GM12891 (cell line): ENCODE data around the gene NRXN3.

Experiments
- DNase-seq: peaks from one replicate; pipeline ENCODE4 v3.0.0; 2011; ENCODE audit warnings: low spot score; ENCODE audit not compliant: insufficient read length
- FAIRE-seq: peaks from 2 replicates; lab custom pipeline; 2011; peaks lifted over from hg19 to GRCh38; lab: Jason Lieb, UNC
- PAX5 ChIP-seq: IDR thresholded peaks from 2 replicates; pipeline ENCODE4 v1.6.1; 2011; ENCODE audit warnings: low read length, moderate library complexity, mild to moderate bottlenecking; ENCODE audit not compliant: insufficient read depth, severe bottlenecking
- POLR2A ChIP-seq: IDR thresholded peaks from 2 replicates; pipeline ENCODE4 v1.6.1; 2011; ENCODE audit warnings: low read depth, low read length, control low read depth
- POLR2AphosphoS5 ChIP-seq: IDR thresholded peaks from 2 replicates; pipeline ENCODE4 v1.6.1; 2011; ENCODE audit warnings: low read depth, low read length, control low read depth
- POU2F2 ChIP-seq: IDR thresholded peaks from 2 replicates; pipeline ENCODE4 v1.6.1; 2011; ENCODE audit warnings: low read depth, mild to moderate bottlenecking, control low read depth, low read length, moderate library complexity
- SPI1 ChIP-seq: IDR thresholded peaks from 2 replicates; pipeline ENCODE4 v1.6.1; 2011; ENCODE audit warnings: low read depth, low read length, control low read depth
- TAF1 ChIP-seq: IDR thresholded peaks from 2 replicates; pipeline ENCODE4 v1.6.1; 2011; ENCODE audit warnings: low read depth, low read length, control low read depth

NRXN3 gene

DNA sequence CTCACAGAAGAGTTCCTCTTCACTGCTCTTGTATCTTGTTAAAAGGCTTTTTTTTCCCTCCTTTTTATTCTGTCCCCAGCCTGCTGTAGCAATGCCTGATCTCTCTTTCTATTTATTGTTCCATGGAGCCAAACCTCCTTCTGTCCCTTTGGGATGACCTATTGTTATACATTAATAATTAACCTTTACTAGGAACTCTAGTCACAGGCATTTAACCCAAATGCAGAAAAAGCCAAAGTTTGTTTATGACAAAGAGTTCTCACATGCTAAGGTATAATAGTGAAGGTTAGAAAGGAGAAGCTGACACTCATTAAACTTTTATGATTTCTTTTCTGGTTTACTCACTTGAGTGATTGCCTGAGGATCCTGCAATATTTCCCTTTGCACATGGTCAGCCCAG, 535.8 kb downstream of the NRXN3 start:
- no peak for DNase-seq
- no peak for FAIRE-seq
- no peak for TF ChIP-seq TAF1
- no peak for TF ChIP-seq POLR2AphosphoS5
- TF ChIP-seq PAX5, result no peak
- no peak for TF ChIP-seq SPI1
- TF ChIP-seq POU2F2, result no peak
- no peak for TF ChIP-seq POLR2A

DNA sequence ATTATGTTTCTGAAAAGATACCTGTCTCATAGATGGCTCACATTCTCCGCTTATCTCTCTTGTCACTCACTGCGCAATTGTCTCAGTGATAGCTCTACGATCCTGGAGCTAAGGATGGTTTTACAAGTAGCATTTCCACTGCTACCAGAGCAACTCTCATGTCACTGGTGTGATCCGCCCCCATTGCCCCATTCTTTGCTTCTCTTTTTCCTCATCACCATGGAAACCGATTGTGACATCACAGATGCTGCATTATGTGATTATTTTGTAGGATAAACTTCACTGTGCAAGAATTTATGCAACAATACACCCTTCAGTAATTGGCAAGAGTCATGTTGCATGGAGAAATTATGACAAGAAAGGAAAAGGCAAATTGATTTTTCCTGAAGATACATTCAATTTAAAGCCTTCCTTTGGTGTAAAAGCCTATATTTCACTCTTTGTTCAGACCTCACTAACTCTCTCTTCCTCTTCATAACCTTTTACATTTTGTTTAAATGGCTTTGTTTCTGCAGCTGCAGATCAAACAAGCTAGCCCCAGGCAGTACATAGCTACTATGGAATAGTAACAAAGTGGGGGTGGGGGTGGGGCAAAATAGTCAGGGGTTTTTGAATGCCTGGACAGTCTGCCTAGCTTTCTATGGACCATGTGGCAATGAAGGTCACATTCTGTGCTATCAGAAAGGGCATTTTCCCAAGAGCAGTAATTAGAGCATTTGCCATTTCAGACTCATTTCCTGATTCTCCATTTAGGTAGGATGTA, 539.8 kb downstream of the NRXN3 start:
- TF ChIP-seq POLR2A (no peak), SPI1 (no peak), POU2F2 (no peak), PAX5 (no peak), TAF1 (no peak), POLR2AphosphoS5 (no peak)
- FAIRE-seq, result no peak
- DNase-seq, result no peak

DNA sequence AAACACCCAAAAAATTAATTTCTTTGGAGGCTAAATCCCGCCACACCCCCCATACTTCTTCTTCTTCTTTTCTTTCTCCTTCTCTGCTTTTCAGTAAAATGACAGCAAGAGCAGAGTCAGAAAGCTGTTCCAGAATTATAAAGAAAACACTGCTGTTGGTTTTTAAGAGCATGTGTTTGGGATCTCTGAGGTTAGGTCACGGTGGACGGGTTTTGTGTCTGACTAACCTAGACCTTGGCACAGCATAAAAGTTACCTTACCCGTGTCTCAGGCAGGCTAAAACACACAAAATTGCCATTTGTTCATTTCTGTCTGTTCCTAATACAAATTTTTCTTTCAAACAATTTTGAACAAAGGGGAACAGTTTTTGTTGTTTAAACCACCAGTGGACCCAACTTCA, 540.8 kb downstream of the NRXN3 start:
- no peak for FAIRE-seq
- TF ChIP-seq POLR2A, result no peak
- TF ChIP-seq SPI1, result no peak
- no peak for TF ChIP-seq PAX5
- no peak for DNase-seq

DNA sequence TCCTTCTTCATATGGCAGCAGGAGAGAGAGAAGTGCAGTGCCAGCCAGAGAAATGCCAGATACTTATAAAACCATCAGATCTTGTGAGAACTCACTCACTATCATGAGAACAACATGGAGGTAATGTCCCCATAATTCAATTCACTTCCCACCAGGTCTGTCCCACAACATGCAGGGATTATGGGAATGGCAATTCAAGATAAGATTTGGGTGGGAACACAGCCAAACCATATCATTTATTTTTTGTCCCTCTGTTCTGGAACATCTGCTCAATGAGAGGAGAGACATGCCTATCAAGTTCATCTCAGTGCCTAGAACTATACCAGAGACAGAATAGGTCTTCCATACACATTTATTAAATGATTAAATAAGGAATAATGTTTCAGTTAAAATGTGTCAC, 543.5 kb downstream of the NRXN3 start:
- TF ChIP-seq POLR2AphosphoS5 (no peak), TAF1 (no peak), POU2F2 (no peak)
- DNase-seq, result no peak
- FAIRE-seq, result no peak

DNA sequence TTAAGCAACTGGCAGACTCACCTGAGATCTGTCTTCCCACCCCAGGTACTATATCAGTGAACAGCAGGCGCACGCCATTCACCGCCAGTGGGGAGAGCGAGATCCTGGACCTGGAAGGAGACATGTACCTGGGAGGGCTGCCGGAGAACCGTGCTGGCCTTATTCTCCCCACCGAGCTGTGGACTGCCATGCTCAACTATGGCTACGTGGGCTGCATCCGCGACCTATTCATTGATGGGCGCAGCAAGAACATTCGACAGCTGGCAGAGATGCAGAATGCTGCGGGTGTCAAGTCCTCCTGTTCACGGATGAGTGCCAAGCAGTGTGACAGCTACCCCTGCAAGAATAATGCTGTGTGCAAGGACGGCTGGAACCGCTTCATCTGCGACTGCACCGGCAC, 544.5 kb downstream of the NRXN3 start:
- TF ChIP-seq PAX5 (no peak), TAF1 (no peak), POLR2AphosphoS5 (no peak), POLR2A (no peak), SPI1 (no peak), POU2F2 (no peak)
- FAIRE-seq (no peak), DNase-seq (no peak)

DNA sequence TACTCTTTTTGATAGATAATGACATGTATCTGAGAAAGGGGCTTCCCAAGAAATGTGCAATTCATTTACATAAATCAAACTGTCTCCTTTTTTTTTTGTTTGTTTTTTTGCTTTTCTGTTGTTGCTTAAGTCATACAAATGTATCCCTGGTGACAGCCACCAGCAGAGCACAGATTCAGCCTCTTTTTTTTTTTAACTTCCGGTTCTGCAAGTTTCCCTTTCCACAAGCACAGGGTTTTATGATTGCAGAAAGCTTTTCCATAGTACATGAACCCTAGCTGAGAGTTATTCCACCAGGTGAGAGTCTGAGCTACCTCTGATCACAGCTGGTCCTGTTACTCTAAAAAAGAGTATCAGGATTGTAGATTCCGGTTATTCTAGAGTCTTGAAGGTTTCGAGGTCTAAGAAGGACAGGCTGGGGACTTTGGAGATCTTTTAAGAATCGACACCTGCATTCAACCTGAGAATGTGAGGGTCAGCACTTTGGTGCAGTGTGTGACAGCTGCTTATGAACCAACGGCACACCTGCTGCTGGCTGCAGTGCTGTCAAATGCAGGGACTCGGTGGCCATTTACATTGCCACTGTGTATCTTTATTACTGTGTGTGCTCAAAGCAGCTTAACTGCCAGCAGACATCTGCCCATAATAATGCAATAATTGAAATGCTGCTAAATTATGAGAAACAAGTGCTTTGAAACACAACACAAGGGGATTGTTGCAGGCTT, 551.7 kb downstream of the NRXN3 start:
- TF ChIP-seq POLR2AphosphoS5 (no peak), TAF1 (no peak), POU2F2 (no peak), SPI1 (no peak), POLR2A (no peak), PAX5 (no peak)
- FAIRE-seq, result no peak
- no peak for DNase-seq

DNA sequence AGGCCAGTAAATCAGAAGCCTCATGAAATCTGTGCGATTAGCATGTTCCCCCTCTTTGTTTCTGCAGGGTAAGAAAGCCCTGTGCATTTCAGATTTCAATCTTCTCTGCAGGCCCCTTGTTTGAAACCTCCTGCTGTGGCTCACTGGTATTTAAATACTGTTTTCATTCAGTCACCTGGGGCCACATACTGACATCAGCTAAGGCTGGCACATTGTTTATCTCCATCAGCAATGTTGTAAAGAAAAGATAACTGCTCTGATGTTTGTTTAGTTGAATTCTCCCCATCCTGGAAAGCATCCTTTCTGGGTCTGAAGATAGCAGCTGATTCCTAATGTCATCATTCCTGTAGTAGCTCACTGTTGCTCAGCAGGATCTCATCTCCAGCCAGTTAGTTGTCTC, 554.9 kb downstream of the NRXN3 start:
- no peak for DNase-seq
- no peak for TF ChIP-seq PAX5
- FAIRE-seq, result no peak

DNA sequence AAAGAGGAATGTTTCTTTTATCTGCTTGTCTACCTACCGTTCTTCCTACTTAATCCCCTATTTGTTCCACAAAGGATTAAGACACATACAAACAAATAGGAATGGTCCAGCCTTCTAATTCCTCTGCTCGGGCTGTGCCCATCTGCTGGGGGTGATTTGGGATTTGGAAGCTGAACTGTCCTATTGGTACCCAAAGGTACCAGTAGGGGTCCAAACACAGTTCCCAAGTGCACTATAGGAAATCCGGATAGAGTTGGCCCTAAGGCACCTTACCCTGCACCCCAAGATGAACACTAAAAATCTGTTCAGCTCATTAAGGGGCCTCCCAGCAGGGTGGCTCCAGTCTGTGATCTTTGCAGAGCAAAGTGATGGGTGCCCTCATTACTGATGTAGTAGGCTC, 566.9 kb downstream of the NRXN3 start:
- FAIRE-seq (no peak), DNase-seq (no peak)
- TF ChIP-seq SPI1 (no peak), TAF1 (no peak), POU2F2 (no peak), POLR2A (no peak), POLR2AphosphoS5 (no peak), PAX5 (no peak)

DNA sequence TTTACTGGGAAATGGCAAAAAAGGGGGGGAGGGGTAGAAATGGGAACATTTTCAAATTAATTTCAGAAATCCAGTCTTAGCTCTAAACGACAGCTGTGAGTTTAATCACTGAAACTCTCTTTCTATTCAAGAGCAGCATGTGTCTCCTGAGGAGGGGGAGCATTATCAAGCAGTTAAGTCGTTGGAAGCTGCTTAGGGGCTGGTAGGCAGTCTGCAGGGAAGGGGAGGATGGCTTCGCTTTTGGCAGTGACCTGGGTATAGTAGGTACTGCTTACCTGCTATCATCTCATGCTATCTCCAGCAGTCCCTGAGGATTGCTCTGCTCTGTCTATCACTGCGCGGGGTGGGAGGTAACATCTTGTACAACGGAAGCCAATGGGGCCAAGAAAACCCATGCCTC, 567.4 kb downstream of the NRXN3 start:
- TF ChIP-seq PAX5, result no peak
- TF ChIP-seq POU2F2, result no peak
- TF ChIP-seq POLR2AphosphoS5, result no peak
- TF ChIP-seq POLR2A, result no peak
- no peak for TF ChIP-seq TAF1
- no peak for TF ChIP-seq SPI1
- FAIRE-seq, result no peak

DNA sequence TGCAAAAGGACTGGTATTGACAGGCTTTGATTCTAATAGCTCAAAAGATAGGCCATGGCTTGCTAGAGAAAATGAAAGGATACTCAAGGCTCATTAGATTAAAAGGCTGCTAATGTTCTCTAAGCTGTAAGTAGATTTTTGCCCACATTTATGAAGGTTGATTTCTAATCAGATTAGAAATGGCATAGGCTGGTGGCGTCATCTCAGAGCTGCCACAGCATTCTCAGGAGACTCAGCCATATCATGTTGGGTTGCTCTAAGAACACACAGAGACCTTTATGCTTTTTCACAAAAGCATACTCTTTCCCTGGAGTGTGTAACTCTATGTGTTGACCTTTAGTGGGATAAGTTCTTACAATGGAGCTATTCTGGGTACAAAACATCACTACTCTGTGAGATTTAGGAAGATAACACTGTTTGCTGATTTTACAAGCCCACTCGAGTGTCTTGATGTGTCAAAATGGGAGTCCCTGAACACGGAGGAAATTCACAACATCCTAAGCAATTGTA, 576.0 kb downstream of the NRXN3 start:
- FAIRE-seq, result no peak
- DNase-seq, result no peak
- TF ChIP-seq POLR2AphosphoS5, result no peak
- TF ChIP-seq SPI1, result no peak
- no peak for TF ChIP-seq PAX5
- TF ChIP-seq POU2F2, result no peak
- no peak for TF ChIP-seq TAF1
- no peak for TF ChIP-seq POLR2A

More for the DNA sequence above, 567.4 kb downstream of the NRXN3 start:
- no peak for DNase-seq
